GM19328 (cell line): Measurements from ENCODE around the gene WWP2.
"Not testable (repeated sequence)": the region's sequence is repeated elsewhere in the genome, so short reads cannot be mapped to it uniquely, and the experiment has no call there.

Experiments used
- ATAC-seq: cut with Tn5 transposase; IDR thresholded peaks from one replicate; pipeline ENCODE4 v1.9.1; 2021; ENCODE audit warnings: mild to moderate bottlenecking, moderate library complexity; ENCODE audit not compliant: unreplicated experiment

Gene WWP2

GRCh38 chr16:69939821-69940585 is 177.9 kb downstream of the WWP2 start:
- no peak for ATAC-seq

- ATAC-seq: no peak
These were observed 178.5 kb downstream of the WWP2 start for GRCh38 chr16:69940676-69941075.

- ATAC-seq: no peak
These were observed 179.3 kb downstream of the WWP2 start for GRCh38 chr16:69941251-69942098.

- ATAC-seq: no peak
These were observed 180.0 kb downstream of the WWP2 start for GRCh38 chr16:69942099-69942491.

- ATAC-seq: no peak
These were observed 180.6 kb downstream of the WWP2 start for GRCh38 chr16:69942627-69943170.

- not testable (repeated sequence) for ATAC-seq
These were observed 181.3 kb downstream of the WWP2 start for GRCh38 chr16:69943241-69944036.

- not testable (repeated sequence) for ATAC-seq
These were observed 188.3 kb downstream of the WWP2 start for GRCh38 chr16:69950411-69950810.

- ATAC-seq: not testable (repeated sequence)
These were observed 189.0 kb downstream of the WWP2 start, which contains the start of gene CLEC18A for GRCh38 chr16:69951017-69951671. TSS of gene CLEC18A (plus strand) at chr16:69951334. CDS start at chr16:69951367, 33 bp downstream.

- ATAC-seq: not testable (repeated sequence)
These were observed 189.5 kb downstream of the WWP2 start for GRCh38 chr16:69951672-69952031.

GRCh38 chr16:69952116-69952515 is 190.0 kb downstream of the WWP2 start:
- not testable (repeated sequence) for ATAC-seq

- not testable (repeated sequence) for ATAC-seq
These were observed 190.6 kb downstream of the WWP2 start for GRCh38 chr16:69952572-69953355.

- ATAC-seq: not testable (repeated sequence)
These were observed 192.1 kb downstream of the WWP2 start for GRCh38 chr16:69954241-69954640.

- ATAC-seq: not testable (repeated sequence)
These were observed 201.2 kb downstream of the WWP2 start for GRCh38 chr16:69963312-69963711.

- ATAC-seq: not testable (repeated sequence)
These were observed 203.0 kb downstream of the WWP2 start for GRCh38 chr16:69964960-69965660.

- ATAC-seq: not testable (repeated sequence)
These were observed 203.5 kb downstream of the WWP2 start for GRCh38 chr16:69965661-69966054.

- not testable (repeated sequence) for ATAC-seq
These were observed 205.6 kb downstream of the WWP2 start for GRCh38 chr16:69967688-69968087.

- not testable (repeated sequence) for ATAC-seq
These were observed 206.0 kb downstream of the WWP2 start for GRCh38 chr16:69968125-69968524.

GRCh38 chr16:69969657-69970056 is 207.5 kb downstream of the WWP2 start:
- ATAC-seq: not testable (repeated sequence)

GRCh38 chr16:69972120-69972519 is 210.0 kb downstream of the WWP2 start:
- not testable (repeated sequence) for ATAC-seq
